Right forelimb (tissue), 1 donor: ENCODE results near the gene AKAP9.
"Not testable (repeated sequence)": the region's sequence is repeated elsewhere in the genome, so short reads cannot be mapped to it uniquely, and the experiment has no call there.

ENCODE experiments used
- DNase-seq: peaks from one replicate; pipeline ENCODE4 v3.0.0-alpha.2; 2018

AKAP9 gene

DNA sequence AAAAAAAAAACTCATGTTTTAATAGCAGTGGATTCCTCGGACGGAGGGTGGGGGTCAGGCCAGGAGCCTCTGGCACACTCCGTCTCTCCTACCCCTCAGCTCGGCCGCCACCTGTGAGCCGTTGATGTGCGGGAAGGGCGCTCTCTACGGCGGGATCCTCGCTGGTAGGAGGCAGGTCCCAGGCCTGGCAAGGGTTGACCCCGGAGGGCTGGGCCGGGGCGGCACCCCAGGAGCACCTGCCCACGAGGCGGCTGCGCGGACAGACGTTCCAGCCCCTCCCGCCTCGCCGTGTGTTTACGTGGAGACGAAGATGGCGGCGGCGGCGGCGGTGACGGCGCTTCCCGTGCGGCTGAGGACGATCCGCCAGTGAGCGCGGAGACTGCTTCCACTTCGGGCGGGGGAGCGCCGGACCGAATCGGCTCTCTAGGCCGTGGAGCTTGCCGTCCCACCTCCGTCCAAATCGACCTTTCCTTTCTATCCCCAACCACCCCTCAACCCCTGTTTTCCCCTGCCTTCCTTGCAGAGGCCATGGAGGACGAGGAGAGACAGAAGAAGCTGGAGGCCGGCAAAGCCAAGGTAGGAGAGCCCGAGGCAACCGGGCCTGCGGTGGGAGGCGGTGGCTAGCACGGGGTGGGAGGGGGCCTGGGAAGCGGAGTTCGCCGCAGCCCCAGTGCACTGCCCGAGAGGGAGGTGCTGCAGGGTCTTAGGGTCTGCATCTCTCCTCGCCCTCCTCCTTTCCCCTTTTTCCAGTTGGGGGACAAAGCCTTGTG, at the start of gene AKAP9:
Gene AKAP9 (plus strand): TSS at position 291 of the 770 bp plus-strand sequence. CDS start 238 bp downstream, at position 529.
- peak; percentile 91 for DNase-seq

DNA sequence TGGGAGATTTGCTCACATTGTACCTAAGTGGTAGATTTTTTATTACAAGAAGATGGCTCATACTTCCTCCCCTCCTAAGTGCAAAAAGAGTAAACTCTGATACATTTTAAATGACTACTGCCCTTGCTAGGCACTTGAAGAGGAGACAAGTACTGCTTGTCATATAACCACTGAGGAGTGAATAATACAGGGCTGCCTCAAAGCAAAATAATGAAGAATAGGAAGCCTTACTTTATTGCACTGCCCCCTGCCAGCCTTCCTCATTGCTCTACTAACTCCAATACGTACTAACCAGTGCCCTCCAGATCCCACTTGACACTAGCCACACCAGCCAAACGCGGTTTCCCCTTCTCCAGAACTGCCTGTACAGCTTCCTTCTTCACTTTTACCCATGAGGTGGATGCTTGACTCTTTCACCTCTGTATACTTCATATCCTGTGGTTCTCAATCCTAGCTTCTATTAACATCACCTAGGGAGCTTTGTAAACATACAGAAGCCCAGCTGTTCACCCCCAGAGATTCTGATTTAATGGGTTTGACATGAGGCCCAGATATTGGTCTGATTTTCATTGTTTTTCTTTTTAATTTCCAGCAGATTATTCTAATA, 48.5 kb upstream of the AKAP9 start:
- no peak for DNase-seq

DNA sequence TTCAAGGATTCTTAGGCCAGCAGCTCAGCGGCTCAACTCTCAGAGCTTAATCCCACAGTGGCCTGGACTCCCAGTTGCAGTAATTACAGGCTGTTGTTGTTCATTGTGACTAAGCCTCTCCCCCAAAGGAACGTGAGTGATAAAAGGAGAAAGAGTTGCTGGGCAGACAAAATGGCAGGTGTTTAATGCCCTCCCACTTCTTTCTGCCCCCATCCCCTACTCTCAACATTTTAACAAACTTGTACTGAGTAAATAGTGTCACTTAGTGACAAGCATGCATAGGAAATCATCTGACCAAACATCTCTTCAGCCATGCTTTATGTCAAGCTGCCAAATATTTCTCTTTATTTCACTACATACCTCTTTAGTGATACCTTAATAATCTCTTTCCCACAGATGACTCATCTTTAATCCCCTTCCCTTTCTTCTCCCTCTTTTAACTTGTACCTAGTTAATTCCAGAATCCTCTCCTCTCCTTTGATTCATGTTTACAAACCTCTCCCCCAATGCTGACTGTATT, 47.8 kb upstream of the AKAP9 start:
- no peak for DNase-seq

DNA sequence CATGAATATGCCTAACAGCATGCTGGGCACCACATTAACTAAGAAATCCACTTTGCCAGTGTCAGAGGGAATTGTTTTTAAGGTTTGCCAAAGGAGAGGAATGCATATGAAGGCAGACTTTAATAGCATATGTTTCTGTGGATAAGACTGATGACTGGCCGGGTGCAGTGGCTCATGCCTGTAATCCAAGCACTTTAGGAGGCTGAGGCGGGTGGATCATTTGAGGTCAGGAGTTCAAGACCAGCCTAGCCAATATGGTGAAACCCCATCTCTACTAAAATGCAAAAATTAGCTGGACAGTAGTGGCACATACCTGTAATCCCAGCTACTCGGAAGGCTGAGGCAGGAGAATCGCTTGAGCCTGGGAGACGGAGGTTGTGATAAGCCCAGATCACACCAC, 47.0 kb upstream of the AKAP9 start:
- DNase-seq, result not testable (repeated sequence)

DNA sequence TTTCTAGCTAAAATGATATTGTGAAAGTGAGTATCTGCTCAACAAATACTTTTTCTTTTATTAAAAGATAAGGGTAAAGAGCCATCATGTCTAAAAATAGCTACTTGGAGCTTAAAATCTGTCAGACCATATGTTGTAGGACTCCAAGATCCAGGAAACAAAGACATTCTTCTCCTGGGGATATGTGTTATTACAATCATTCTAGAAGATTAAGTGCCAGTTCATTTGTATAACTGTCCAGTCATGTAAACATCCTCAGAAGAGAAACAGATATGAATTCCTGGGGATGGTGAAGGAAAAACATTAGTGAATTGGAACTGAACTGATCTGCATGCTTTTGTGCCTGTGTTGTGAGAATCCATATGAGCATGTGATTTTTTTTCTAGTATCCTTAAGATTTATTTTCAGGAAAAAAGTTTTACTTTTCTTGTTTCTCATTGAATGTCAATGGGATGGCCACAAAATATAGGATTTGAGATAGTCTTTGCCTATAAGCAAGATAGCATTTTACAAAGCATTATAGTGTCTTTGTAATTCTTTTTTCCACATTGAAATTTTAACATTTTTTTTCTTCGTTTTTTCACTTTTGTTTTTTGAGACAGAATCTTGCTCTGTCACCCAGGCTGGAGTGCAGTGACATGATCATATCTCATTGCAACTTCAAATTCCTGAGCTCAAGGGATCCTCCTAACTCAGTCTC, 45.7 kb upstream of the AKAP9 start:
- no peak for DNase-seq

DNA sequence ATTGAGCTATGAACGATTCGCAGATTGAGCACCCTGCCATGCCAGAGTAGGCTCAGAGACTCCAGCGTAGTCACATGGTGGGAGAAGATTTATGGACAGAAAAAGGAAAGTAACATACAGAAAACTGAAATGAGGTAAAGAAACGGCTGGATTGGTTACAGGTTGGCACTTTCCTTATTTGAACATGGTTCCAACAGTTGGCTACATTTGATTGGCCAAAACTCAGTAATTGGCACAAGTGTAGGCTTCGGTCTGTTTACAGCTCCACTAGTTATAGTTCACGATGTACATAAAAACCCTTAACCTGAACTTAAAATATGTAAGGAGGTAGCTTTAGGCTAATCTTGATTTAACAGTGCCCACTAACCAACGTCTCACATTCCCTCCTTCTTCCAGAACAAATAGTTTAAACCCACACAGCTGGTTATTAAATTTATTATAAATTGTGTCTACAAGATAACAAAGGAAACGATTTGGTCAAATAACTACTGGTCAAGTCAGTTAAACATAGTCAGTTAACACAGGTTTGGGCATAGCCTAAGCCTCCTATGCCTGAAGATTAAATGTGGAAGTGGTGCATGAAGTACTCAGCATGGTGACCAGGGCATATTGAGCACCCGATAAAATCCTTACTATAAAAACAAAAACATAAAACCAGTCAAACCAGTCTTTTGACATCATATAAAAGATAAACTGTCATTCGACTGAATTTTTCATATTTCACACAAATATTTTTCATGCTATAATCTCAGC, 42.2 kb upstream of the AKAP9 start:
- no peak for DNase-seq

DNA sequence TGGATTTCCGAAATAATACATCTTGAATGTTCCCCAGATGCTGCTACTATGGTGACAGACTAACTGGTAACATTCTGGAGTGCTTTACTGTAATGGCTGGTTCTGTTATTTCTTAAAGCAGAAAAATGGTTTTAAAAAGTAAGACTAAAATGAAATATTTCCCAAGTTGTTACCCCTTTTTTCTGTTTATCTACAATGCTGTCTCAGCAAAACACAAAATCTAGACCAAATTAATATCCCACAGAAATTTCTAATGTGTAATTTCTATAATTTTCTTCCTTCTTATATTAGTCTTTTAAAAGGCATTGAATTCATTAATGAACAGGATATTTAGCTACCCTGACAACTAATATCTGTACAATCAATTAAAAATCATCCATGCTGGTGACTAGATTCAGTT, 41.1 kb upstream of the AKAP9 start:
- DNase-seq, result no peak

DNA sequence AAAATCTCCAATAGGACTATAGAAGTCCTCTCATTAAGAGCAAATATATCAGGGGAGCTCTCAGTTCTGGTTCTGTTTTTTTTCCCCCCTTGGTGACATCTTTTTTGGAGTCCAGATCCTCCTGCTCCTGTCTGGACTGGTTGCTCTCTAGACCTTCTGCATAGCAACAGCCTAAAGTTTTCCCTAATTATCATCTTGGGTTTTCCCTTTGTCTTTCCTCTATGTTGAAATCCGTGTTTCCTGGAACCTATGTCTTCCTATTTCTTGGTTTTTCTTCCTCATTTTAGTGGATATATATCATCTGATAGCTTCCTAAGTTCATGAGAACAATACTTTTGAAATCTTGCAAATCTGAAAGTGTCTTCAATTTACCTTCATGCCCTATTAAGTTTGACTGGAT, 30.5 kb upstream of the AKAP9 start:
- DNase-seq, result no peak

DNA sequence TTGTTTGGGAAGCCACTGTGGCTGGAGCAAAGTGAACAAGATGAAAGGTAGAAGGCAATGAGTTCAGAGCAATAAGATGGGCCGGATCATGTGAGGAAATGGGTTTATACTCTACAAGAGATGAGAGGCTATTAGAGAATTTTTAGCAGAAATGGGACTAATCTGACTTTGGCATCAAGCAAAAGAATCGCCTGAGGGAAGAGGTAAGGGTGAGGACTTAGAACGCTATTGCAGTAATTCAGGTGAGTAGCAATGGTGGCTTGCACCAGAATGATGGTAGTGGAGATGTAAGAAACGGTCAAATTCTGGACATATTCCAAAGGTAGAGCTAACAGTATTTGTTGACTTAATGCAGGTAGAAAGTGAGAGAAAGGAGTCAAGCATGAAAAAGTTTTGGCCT, 29.5 kb upstream of the AKAP9 start:
- DNase-seq, result no peak

DNA sequence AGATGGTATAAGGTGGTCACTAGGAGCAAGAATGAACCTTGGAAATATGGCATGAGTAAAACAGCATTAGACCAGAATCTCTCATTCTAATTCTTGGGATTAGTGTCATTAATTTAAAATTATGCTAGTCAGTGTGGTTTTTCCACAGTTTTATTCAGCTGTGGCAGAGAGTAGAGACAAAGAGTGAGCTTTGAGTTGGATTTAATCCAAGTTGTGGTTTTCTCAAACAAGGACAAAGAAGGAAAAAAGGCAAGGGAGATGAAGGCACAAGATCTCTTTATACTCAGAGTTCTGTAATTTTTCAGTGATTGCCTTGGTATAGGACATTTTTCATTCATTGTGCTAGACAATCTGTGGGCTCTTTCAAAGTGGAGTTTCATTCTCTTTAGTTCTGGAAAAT, 28.2 kb upstream of the AKAP9 start:
- DNase-seq, result no peak

DNA sequence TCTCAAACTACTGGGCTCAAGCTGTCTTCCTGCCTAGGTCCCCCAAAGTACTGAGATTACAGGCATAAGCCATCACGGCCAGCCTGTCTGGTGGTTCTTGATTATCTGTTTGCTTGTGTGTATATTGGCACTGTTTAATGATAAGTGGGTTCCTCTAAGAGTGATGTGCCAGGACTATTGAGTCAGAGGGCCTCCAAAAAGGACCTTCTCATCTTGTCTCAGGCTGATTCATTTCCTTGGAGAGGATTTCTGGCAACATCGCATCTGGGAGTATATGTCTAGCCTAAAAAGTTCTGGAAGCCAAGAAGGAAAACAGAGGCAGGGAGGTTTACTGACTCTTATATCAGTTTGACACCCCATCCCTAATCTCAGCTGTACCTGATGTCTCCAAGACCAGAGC, 27.1 kb upstream of the AKAP9 start:
- no peak for DNase-seq

DNA sequence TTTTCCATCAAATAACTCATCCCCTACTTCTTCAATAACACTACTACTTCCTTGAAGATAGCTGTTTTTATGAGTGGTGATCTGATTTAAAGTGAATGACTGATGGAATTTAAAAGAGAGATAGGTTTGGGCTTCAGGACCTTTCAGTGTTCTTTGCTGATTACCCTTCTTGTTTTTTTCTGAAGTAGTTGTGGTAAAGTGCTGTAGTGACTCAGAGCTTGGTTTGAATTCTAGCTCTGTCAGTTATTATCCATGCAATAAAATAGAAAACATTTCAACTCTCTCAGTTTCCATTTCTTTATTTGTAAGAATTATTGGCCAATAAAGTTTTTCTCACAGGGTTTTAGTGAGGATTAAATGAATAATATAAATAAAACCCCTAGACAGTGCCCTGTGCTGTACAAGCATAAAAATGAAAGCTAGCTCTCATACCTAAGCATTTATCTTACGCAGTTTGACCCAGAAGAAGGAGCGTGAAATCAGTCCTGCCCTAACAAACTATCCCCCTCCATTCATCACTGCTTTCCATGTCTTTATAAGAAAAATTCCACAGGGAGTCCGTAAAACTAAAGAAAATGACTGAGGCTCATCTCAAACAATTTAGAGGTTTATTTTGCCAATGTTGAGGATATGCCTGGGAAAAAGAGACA, 25.1 kb upstream of the AKAP9 start:
- no peak for DNase-seq

DNA sequence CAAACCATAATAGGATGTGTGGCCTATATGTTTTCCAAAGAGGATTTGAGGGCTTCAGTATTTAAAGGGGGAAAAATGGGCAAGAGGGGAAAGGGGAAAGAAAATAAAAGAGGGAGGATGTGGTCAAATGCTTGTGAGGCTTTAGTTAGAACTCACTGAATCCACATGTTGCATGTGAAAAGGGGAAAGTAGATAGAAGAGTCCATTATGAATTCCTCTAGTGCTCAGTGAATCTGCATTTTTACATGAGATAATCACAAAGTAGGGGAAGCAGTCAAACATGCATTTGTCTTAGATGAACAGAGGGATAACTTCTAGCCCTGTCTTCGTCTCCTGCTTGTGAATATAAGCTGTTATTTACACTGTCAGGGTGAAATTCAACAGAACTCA, 24.6 kb upstream of the AKAP9 start:
- DNase-seq, result no peak

DNA sequence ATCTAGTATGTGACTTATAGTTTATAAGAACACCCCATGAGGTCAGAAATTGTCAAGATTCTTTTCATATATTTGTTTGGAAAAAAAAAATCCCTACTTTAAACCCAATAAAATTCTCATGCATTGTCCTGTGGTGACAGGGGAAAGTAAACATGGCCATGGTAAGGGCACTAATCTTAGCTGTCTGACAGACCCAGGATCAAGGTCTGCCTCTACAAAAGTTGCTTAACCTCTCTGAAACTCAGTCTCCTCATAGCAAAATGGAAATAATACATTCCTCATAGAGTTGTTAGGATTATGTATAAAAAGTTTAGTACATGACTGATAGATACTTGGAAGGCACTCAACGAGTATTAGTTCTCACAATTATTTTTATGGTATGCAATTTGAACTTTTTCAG, 22.3 kb upstream of the AKAP9 start:
- no peak for DNase-seq

DNA sequence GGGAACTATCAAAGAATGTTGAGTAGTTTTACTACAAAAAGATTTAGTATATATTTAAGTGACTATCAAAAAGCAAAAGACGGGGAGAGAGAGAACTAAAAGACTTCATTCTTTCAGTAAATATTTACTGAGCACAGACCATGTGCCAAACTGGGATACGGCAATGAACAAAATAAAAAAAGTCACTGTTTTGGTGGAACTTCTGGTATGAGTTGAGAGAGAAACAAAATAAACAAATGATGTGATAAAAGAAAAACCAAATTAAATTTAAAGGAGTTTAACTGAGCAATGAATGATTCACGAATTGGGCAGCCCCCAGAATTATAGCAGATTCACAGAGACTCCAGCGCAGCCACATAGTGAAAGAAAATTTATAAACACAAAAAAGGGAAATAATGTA, 17.8 kb upstream of the AKAP9 start:
- DNase-seq, result no peak

DNA sequence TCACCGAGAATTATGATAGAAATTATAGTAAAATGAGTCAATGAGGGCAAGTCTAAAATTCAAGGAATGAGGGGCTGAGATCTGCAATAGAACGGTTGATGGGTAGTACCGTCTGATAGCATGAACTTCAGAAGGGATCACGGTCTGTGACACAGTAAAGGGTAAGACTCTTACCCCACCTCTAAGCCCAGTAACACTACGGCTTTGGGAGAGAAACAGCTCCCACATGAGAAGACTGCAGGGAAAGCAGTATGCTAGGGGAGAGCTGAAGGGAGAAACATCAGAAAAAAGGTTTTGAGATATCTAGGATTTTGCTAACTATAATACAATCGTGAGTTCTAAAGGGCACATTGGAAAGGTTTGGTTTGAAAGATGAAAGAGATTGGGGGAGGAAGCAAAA, 12.8 kb upstream of the AKAP9 start:
- DNase-seq, result no peak

DNA sequence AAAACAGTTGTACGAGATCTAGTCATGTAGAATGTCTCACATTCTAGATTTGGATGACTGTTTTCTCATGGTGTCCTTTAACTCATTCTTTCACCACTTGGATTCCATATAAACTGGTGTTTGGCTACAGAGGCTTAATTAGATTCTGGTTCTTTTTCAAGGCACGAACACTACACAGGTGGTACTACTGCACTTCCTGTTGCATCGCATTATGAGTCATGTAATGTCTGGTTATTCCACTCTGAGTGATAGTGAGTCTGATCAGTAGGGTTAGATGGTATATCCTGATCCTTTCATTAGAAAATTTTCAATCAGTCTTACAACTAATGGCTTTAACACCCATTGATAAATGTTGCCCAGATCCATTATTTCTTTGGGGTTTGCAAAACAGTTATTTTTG, 11.2 kb upstream of the AKAP9 start:
- no peak for DNase-seq

DNA sequence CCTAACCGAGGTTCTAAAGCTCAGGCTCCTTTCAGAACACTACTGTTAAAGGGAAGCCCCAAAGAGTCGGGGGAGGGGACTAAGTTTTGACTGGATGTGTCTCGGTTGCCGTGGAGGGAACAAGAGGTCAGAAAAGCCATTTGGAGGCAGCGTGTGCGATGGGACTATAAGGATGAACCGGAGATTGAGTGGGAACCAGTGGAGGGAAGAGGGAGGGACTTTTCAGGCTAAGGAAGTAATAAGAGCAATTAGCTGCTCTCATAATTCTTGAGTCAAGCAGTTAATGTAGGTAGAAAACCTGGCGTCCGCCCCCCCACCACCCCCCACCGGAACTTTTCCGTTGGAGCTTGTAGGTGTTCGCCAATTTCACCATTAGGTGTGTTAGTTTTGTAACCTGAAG, 491 bp upstream of the AKAP9 start:
- DNase-seq, result no peak

DNA sequence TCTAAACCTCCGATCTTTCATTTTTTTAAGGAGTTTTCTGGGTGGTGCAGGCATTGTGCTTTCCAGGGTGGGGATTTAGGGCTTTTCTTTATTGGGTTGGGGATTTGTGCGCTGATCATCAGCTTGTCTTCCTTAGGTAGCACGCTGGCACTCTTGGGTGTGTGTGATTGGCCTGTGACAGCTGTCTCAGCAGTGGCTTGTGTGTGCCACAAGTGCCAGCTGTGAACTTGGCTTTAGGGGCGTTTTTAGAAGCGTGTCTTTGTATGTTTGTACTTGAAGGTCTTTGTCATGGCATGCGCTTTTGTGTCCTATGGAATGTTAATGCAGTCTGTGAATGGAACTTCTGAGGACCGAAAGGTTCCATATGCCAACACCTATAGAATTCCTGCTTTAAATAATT, 788 bp downstream of the AKAP9 start:
- DNase-seq, result peak; percentile 69

DNA sequence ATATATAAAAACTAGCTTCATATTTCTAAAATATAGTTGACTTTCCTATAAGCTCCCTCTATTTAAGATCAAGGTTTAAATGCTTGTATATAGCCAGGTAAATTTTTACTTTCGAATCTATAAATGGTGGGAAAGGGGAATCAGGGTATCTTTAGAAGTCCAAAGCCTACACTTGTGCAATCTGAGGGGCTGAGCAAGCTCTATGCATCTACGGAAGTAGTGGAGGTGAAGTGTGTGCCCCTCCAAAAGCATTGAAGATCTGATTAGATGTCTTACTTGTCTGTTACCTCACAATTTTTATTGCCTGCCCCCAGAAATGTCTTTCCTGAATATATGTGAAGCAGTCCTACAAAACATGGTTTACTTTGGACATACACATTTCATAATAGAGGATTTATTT, 1.6 kb downstream of the AKAP9 start:
- DNase-seq, result no peak

DNA sequence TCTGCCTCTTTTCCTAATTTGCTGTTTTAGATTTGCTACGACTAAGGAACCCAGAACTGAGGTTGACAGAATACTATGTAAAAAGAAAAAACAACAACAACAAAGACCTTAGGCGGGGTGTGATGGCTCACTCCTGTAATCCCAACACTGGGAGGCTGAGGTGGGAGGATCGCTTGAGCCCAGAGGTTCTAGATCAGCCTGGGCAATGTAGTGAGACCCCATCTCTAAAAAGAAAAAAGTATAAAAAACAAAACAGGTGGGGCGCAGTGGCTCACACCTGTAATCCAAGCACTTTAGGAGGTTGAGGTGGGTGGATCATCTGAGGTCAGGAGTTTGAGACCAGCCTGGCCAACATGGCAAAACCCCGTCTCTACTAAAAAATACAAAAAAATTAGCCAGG, 4.3 kb downstream of the AKAP9 start:
- not testable (repeated sequence) for DNase-seq

DNA sequence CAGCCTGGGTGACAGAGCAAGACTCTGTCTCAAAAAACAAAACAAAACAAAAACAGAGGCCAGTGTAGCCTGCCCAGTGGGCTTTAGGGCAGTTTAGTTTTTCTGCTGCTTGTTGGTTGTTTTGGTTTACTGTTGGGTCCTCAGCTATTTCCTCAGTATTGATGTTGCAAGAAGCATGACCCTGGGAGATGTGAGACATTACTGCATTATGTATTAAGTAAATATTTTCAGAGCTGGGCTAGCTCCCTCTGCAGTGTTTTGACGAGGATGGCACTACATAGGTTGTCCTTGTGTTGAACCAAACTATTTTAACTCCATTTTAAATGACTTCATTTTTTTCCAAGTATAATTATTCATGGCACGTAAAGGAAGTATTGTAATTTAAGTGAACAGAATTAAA, 4.8 kb downstream of the AKAP9 start:
- no peak for DNase-seq

DNA sequence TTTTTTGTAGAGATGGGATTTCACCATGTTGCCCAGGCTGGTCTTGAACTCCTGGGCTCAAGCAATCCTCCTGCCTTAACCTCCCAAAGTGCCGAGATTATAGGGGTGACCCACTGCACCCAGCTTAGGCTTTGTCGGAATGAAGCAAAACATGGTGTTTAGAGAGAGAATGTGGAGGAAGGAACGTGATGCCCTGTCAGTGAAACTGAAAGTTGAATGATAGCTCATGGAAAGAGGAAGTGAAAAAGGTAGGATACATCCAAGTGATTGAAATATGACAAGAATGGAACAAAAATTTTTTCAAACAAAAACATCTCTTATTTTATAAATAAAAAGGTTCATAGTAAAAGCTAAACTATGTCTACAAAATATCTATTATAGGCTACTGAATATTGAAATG, 5.9 kb downstream of the AKAP9 start:
- no peak for DNase-seq
